Skeletal muscle tissue (tissue), 4 donors: Measurements from ENCODE around the gene SH2B2. TPM values are rescaled to one million over a fixed set of nuclear protein-coding genes. Genes with fewer than 3 reads are reported as not detected.

ENCODE experiments used
- H3K27ac ChIP-seq: one replicate; pipeline ENCODE4 v1.7.0; 2013; ENCODE audit warnings: mild to moderate bottlenecking, low read depth, low read length, inconsistent platforms
- H3K27me3 ChIP-seq, 3 donors: one replicate each; pipeline ENCODE4 v1.7.0; 2013; ENCODE audit warnings: low read length in 3 of 3; ENCODE audit not compliant: control insufficient read depth in 3 of 3, insufficient read depth in 3 of 3
- H3K36me3 ChIP-seq, 3 donors: one replicate each; pipeline ENCODE4 v1.7.0; 2013; ENCODE audit warnings: low read length in 3 of 3; ENCODE audit not compliant: control insufficient read depth in 3 of 3, insufficient read depth in 3 of 3
- H3K4me1 ChIP-seq, 3 donors: one replicate each; pipeline ENCODE4 v1.7.0; 2013; ENCODE audit warnings: low read length in 3 of 3, mild to moderate bottlenecking in 3 of 3; ENCODE audit not compliant: control insufficient read depth in 3 of 3, insufficient read depth in 3 of 3
- H3K4me3 ChIP-seq, 3 donors: one replicate each; pipeline ENCODE4 v1.7.0; 2013; ENCODE audit warnings: low read length in 3 of 3
- H3K9ac ChIP-seq, 3 donors: one replicate each; pipeline ENCODE4 v1.7.0; 2013; ENCODE audit warnings: low read length in 3 of 3, mild to moderate bottlenecking in 3 of 3, moderate library complexity in 2 of 3, low read depth in 1 of 3
- H3K9me3 ChIP-seq, 3 donors: one replicate each; pipeline ENCODE4 v1.7.0; 2013; ENCODE audit warnings: low read length in 3 of 3; ENCODE audit not compliant: control insufficient read depth in 3 of 3
- total RNA-seq: library from RNA; depleted of rRNA; stranded (reverse); fragments of >200 nt; gene quantifications from one replicate; pipeline ENCODE4 v1.2.3, GENCODE V29; 2014
- donor health status: Osteomylitis.

The SH2B2 gene
- total RNA-seq, 1 donor from 2014 or later = 5.7 TPM

DNA sequence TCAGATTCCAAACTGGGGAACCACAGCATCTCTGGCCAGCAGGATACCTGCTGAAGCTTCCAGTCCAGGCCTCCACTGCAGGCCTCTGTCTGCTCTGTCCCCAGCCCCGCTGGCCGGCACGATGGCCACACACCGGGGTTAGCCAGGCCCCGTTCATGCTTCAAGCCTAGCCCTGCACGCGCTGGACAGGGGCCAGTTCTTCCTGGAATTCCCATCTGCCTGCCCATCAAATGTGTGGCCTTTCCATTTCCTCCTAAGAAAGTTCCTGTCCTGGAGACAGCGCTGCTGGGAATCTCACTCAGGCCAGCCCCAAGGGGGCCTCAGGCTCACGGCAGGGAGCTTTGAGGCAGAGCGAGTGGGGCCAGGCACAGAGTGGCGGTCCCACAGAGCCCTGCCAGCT is 18.0 kb downstream of the SH2B2 start:
- H3K9ac ChIP-seq = peak overlapping the region; percentile 54 to 81 (median 81)
- H3K27ac ChIP-seq = peak overlapping the region; percentile 97
- H3K9me3 ChIP-seq = no peaks in the 10 kb centered on the region
- peak overlapping the region in 2 of 3 donors; percentile 35 to 45 for H3K4me3 ChIP-seq
- H3K36me3 ChIP-seq = peaks cover 6 to 12% (median 9%) of the 10 kb centered on the region in 3 donors
- H3K27me3 ChIP-seq = no peaks in the 10 kb centered on the region
- H3K4me1 ChIP-seq = peaks cover 45 to 79% (median 65%) of the 10 kb centered on the region in 3 donors

DNA sequence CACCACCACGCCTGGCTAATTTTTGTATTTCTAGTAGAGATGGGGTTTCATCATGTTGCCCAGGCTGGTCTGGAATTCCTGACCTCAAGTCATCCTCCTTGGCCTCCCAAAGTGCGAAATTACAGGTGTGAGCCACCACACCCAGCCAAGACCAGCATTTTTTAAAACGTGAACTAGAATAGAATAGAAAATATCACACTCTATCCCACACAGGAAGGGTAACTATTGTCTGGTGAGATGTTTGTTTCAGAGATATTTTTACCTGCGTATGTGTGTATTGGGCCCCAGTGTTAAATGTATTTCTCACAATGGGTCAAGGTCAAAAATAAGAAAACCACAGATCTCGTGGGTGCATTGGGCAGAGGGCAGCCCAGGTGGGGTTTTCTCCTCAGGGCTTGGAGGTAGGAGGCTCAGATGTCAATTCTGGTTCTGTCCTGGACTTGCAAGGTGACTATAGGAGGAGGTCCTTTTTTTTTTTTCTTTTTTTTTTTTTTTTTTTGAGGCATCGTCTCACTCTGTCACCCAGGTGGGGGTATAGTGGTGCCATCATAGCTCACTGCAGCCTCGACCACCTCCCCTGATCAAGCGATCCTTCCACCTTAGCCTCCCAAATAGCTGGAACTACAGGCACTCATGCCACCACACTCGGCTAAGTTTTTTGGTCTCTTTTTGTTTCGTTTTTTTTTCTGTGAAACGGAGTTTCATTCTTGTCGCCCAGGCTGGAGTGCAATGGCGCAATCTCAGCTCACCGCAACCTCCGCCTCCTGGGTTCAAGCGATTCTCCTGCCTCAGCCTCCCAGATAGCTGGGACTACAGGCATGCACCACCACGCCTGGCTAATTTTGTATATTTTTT is 19.0 kb downstream of the SH2B2 start:
- H3K9ac ChIP-seq = no peak overlapping the region
- no peak overlapping the region for H3K4me3 ChIP-seq
- H3K27ac ChIP-seq = peak overlapping the region; percentile 64
- H3K9me3 ChIP-seq = no peaks in the 10 kb centered on the region
- peaks cover 9 to 17% (median 11%) of the 10 kb centered on the region in 3 donors for H3K36me3 ChIP-seq
- no peaks in the 10 kb centered on the region for H3K27me3 ChIP-seq
- peaks cover 45 to 83% (median 66%) of the 10 kb centered on the region in 3 donors for H3K4me1 ChIP-seq

DNA sequence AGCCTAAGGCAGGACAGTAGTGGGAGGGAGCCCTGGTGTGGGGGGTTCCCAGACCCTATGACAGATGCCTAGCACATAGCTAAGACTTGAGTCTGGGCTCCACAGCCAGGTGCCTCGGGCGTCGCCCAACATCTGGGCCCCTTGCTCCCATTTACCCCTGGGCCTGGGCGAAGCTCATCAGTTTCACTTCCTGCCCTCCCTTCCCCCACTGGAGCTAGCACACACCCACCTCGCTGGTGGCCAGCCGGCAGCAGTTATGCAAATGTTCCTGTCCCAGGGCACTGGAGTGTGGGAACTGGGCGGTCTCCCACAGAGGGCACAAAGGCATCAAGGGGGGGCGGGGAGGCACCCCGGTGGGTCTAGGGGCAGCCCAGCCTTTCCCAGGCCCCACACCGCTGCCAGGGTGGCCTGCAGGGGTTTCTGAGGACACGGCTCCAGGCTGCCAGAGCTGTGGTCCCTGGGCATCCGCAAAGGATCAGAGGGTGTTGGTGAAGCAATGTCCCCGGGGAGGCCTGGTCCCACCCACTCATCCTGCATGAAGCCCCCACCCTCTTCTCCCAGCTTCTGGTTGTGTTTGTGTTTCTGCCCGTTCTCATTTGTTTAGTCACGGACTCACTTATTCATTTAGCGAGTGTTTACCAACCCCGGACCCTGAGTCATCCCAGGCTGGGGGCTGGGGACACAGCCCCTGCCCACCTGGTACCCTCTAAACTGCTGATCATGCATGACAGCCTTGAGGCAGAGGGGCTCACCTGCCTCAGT is 20.4 kb downstream of the SH2B2 start:
- Histone ChIP-seq H3K27me3 (no peaks in the 10 kb centered on the region), H3K4me3 (peak overlapping the region; percentile 30 to 45 (median 41)), H3K36me3 (peaks cover 9 to 19% (median 12%) of the 10 kb centered on the region in 3 donors), H3K9me3 (no peaks in the 10 kb centered on the region), H3K27ac (peak overlapping the region; percentile 64), H3K9ac (peak overlapping the region; percentile 5 to 62 (median 48)), H3K4me1 (peaks cover 43 to 72% (median 58%) of the 10 kb centered on the region in 3 donors)

DNA sequence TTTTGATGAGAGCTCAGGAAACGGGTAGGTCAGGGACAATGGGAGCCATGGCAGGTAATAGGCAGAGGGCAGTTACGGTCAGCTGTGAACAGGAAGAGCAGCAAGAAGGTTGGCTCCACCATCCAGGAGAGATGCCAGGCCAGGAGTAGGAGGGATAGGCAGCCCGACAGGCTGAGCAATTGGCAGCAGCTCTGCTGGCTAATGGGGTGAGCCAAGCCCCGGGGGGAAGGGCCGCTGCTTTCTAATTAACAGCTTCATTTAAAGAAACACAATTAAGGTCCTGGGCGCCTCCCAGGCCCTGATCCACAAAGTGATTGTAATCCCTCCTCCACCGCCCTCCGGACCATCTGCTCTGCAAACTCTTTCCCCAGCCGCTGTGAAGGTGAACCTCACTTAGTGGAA is 23.7 kb downstream of the SH2B2 start:
- Histone ChIP-seq H3K4me1 (peaks cover 17 to 40% (median 27%) of the 10 kb centered on the region in 3 donors), H3K4me3 (no peak overlapping the region), H3K9ac (no peak overlapping the region), H3K27me3 (no peaks in the 10 kb centered on the region), H3K27ac (no peak overlapping the region), H3K9me3 (no peaks in the 10 kb centered on the region), H3K36me3 (peaks cover 19 to 31% (median 20%) of the 10 kb centered on the region in 3 donors)

DNA sequence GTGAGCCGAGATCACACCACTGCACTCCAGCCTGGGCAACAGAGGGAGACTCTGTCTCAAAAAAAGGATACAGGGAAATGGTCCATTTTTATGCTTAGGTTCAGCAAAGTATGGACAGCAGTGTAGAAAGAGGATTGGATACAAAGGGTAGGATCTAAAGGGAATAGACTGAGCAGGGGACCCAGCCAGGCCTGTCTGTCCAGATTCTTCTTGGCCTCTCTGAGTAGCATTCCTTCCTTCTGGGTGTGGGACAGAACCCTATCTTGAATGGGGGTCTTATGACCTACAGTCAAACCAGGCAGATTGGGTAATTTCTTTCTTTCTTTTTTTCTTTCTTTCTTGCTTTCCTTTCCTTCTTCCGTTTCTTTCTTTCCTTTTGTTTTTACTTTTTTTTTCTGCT is 25.6 kb downstream of the SH2B2 start:
- H3K27ac ChIP-seq = no peak overlapping the region
- peaks cover 22 to 37% (median 24%) of the 10 kb centered on the region in 3 donors for H3K36me3 ChIP-seq
- no peaks in the 10 kb centered on the region for H3K27me3 ChIP-seq
- H3K4me1 ChIP-seq = peaks cover 6 to 22% (median 13%) of the 10 kb centered on the region in 3 donors
- H3K9me3 ChIP-seq = no peaks in the 10 kb centered on the region
- no peak overlapping the region for H3K9ac ChIP-seq
- no peak overlapping the region for H3K4me3 ChIP-seq

DNA sequence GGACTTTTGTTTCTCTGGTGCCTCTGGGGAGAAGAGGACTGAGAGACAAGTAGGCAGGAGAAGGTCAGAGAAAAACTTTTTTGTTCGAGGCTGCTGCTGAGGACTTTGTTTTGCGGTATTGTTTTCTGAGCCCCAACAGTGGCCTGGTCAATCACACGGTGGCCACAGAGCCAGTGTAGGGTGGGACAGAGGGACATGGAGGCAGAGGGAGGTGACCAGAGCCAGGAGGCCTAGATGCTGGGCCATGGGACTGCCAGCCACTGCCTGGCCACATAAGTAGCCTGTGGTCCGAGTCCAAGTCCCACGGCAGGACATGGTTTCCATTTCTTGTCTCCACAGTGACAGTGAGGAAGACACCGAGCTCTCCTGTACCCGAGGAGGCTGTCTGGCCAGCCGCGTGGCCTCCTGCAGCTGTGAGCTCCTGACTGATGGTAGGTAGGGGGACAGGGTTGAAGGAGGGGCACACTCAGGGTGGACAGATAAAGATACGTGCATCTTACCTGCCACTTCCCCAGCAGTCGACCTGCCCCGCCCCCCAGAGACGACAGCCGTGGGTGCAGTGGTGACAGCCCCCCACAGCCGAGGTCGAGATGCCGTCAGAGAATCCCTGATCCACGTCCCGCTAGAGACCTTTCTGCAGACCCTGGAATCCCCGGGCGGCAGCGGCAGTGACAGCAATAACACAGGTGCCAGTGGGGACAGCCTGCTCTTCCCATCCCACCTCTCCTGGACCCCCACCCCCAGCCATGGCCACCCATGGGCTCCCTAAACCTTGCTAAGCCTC is 27.5 kb downstream of the SH2B2 start:
- Histone ChIP-seq H3K36me3 (peaks cover 19 to 34% (median 29%) of the 10 kb centered on the region in 3 donors), H3K27ac (no peak overlapping the region), H3K4me1 (peaks cover 0 to 10% (median 6%) of the 10 kb centered on the region in 3 donors), H3K27me3 (no peaks in the 10 kb centered on the region), H3K9me3 (no peaks in the 10 kb centered on the region), H3K4me3 (no peak overlapping the region), H3K9ac (no peak overlapping the region)

DNA sequence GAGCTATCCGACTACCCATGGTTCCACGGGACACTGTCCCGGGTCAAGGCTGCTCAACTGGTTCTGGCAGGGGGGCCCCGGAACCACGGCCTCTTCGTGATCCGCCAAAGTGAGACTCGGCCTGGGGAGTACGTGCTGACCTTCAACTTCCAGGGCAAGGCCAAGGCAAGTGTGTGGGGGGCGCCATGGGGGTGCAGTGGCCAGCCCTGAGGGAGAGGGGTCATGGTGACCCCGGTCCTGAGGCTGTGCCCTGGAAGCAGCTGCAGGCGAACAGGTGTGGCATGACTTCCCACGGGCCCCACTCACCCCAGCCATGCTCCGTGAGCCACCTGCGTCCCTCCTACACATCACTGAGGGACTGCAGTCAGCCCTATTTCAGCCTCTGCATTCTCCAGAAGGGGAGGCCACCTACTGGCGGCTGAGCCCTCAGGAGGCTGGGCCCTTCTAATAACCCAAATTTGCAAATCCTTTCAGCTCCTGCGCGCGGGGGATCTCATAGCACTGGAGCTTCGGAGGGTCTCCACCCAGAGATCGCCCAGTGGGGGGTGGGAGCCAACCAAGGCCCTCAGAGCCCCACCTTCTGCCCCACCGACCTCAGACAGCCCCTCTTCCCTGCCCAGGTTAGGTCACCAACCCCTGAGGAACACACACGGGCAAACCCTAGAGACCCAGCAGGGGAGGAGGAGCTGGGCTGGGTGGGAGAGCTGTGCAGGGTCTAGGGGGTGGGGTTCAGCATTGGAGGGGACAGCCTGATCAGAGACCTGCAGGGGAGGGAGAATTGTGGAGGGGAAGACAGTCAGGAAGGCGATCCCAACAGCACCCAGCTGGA is 30.8 kb downstream of the SH2B2 start:
- no peaks in the 10 kb centered on the region for H3K27me3 ChIP-seq
- no peak overlapping the region for H3K27ac ChIP-seq
- H3K4me3 ChIP-seq = no peak overlapping the region
- no peak overlapping the region for H3K9ac ChIP-seq
- H3K36me3 ChIP-seq = peaks cover 26 to 45% (median 28%) of the 10 kb centered on the region in 3 donors
- no peaks in the 10 kb centered on the region for H3K9me3 ChIP-seq
- H3K4me1 ChIP-seq = peaks cover 0 to 5% (median 3%) of the 10 kb centered on the region in 3 donors

DNA sequence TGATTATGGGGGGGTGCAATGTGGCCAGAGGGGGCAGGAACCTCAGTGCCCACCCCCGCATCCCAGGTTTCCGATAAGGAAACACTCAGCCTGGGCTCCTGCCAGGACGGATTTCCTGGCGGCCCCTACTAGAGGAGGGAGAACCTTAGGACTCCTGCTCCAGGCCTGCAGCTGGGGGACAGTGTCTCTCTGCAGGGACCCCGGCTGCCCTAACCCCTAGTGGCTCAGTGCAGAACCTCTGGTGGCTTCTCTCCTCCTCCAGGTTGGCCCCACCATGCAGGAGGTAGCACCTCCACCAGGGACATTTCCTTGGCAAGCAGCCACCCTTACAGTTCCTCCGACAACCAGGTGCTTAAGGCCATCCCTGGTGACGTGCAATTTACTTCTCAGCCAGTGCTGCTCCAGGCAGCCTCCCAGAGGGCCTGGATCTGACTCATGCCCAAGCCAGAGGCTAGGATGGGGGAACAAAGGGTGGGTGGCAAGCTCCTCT is 31.9 kb downstream of the SH2B2 start:
- H3K27me3 ChIP-seq = no peaks in the 10 kb centered on the region
- H3K4me3 ChIP-seq = no peak overlapping the region
- no peak overlapping the region for H3K27ac ChIP-seq
- no peak overlapping the region for H3K9ac ChIP-seq
- peaks cover 0 to 5% (median 3%) of the 10 kb centered on the region in 3 donors for H3K4me1 ChIP-seq
- peaks cover 26 to 45% (median 28%) of the 10 kb centered on the region in 3 donors for H3K36me3 ChIP-seq
- no peaks in the 10 kb centered on the region for H3K9me3 ChIP-seq

DNA sequence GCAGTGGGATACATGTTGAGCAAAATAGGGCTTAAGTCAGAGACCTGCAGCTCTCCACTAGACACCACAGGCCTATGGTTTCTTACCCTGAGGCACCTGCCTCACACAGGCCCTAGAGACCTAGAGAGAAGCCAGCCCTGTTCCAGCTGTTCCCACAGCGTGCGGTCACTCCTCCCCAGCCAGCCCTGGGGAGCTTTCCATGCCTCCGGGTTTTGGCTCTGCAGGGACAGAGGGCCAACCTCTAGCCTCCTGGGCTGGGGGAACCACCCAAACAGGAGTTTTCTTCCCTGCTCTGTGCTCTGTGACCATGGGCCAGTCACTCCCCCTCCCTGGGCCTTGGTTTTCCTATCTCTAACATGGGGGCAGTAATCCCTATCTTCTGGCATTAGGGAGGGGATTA is 33.0 kb downstream of the SH2B2 start:
- Histone ChIP-seq H3K27ac (no peak overlapping the region), H3K27me3 (no peaks in the 10 kb centered on the region), H3K4me3 (no peak overlapping the region), H3K36me3 (peaks cover 19 to 38% (median 21%) of the 10 kb centered on the region in 3 donors), H3K4me1 (peaks cover 0 to 5% (median 3%) of the 10 kb centered on the region in 3 donors), H3K9me3 (no peaks in the 10 kb centered on the region), H3K9ac (no peak overlapping the region)
